HepG2 (cell line): Measurements from ENCODE around the gene ECHDC1. TPM values are rescaled to one million over a fixed set of nuclear protein-coding genes. Genes with fewer than 3 reads are reported as not detected.
A peak's percentile ranks its signal among the peaks of the same experiment; 100 is the strongest.

Source experiments
- CHD2 ChIP-seq: IDR thresholded peaks from 2 replicates; pipeline ENCODE4 v1.6.1; 2011; ENCODE audit warnings: low read depth, low read length, improper control_type of control experiment
- HCFC1 ChIP-seq: fragments of 150-350 bp; IDR thresholded peaks from 2 replicates; pipeline ENCODE4 v1.6.1; 2014; ENCODE audit warnings: low read depth, low read length
- HNRNPLL ChIP-seq: fragments of 200-400 bp; formaldehyde crosslinking; IDR thresholded peaks from 2 replicates; pipeline ENCODE4 v1.6.1; 2017; ENCODE audit warnings: mild to moderate bottlenecking, low read depth, low read length; ENCODE audit not compliant: poor library complexity, severe bottlenecking
- HNRNPUL1 ChIP-seq: fragments of 200-400 bp; formaldehyde crosslinking; IDR thresholded peaks from 2 replicates; pipeline ENCODE4 v1.6.1; 2017; ENCODE audit warnings: low read depth, mild to moderate bottlenecking, low read length, moderate library complexity
- RXRB ChIP-seq: IDR thresholded peaks from 2 replicates; pipeline ENCODE4 v1.6.1; 2016; ENCODE audit warnings: borderline replicate concordance, missing genetic modification reagents, missing compliant biosample characterization
- TCF7 ChIP-seq: sonication (generic); IDR thresholded peaks from 2 replicates; pipeline ENCODE4 v1.6.1; 2016; ENCODE audit warnings: antibody characterized with exemption, low read depth
- ZNF317 ChIP-seq: sonication (generic); formaldehyde crosslinking; IDR thresholded peaks from 2 replicates; pipeline ENCODE4 v1.5.0; 2020; ENCODE audit warnings: mild to moderate bottlenecking, missing genetic modification reagents
- ZNF431 ChIP-seq: sonication (generic); formaldehyde crosslinking; IDR thresholded peaks from 2 replicates; pipeline ENCODE4 v1.9.0; 2022; ENCODE audit warnings: missing genetic modification reagents, low read depth, mild to moderate bottlenecking, borderline replicate concordance
- ZNF761 ChIP-seq: sonication (generic); formaldehyde crosslinking; conservative IDR thresholded peaks from 2 replicates; pipeline ENCODE4 v1.4.0; 2020; ENCODE audit warnings: mild to moderate bottlenecking, missing genetic modification reagents
- ZNF776 ChIP-seq: sonication (generic); formaldehyde crosslinking; IDR thresholded peaks from 2 replicates; pipeline ENCODE4 v1.4.0; 2020; ENCODE audit warnings: mild to moderate bottlenecking, missing genetic modification reagents
- polyA plus RNA-seq, 8 experiments: library from polyadenylated mRNA; depleted of rRNA in 3 of 8; stranded (reverse) in 7 of 8; unstranded in 1 of 8; fragments of >200 nt; fragmentation: Illumina TruSeq in 4 of 8; extraction: Trizol in 4 of 8; gene quantifications; 2 replicates each; pipeline versions ENCODE4 v1.2.1 to v1.2.3, GENCODE V29; 2011 to 2016; ENCODE audit warnings: low read depth in 4 of 8, missing spikeins in 1 of 8, mixed read lengths in 1 of 8; ENCODE audit not compliant: insufficient read depth in 1 of 8
- total RNA-seq, 5 experiments: library from RNA; depleted of rRNA; stranded (reverse); fragments of >200 nt; fragmentation: Illumina TruSeq; extraction: Trizol; gene quantifications; 2 replicates each; pipeline ENCODE4 v1.2.3, GENCODE V29; 2016; ENCODE audit warnings: low read depth in 1 of 5
- TF ChIP-seq, protein P1 (sequence below): sonication (generic); formaldehyde crosslinking; IDR thresholded peaks from 2 replicates; pipeline ENCODE4 v1.4.0; 2020; ENCODE audit warnings: mild to moderate bottlenecking, missing genetic modification reagents, borderline replicate concordance
- TF ChIP-seq, protein P2 (sequence below): sonication (generic); IDR thresholded peaks from 2 replicates; pipeline ENCODE4 v1.6.1; 2016; ENCODE audit warnings: low read depth, borderline replicate concordance
- TF ChIP-seq, protein P3 (sequence below): IDR thresholded peaks from 2 replicates; pipeline ENCODE4 v1.6.1; 2016; ENCODE audit warnings: low read depth
- TF ChIP-seq, protein P4 (sequence below): IDR thresholded peaks from 2 replicates; pipeline ENCODE4 v1.6.1; 2016; ENCODE audit warnings: mild to moderate bottlenecking, missing biosample characterization, missing genetic modification reagents
- TF ChIP-seq, protein P5 (sequence below), 2 experiments: sonication (generic) in 1 of 2; formaldehyde crosslinking in 1 of 2; IDR thresholded peaks; 2 replicates each; pipeline versions ENCODE4 v1.4.0 to v1.6.1; 2016 to 2020; ENCODE audit warnings: borderline replicate concordance in 1 of 2, low read depth in 1 of 2, mild to moderate bottlenecking in 1 of 2, missing genetic modification reagents in 1 of 2

ECHDC1 gene
- total and polyA plus RNA-seq, 2 of the 13 experiments (the other 11 are each of a cell fraction or from before 2014, with no cell fraction given) = 32.8 to 98.1 TPM

DNA sequence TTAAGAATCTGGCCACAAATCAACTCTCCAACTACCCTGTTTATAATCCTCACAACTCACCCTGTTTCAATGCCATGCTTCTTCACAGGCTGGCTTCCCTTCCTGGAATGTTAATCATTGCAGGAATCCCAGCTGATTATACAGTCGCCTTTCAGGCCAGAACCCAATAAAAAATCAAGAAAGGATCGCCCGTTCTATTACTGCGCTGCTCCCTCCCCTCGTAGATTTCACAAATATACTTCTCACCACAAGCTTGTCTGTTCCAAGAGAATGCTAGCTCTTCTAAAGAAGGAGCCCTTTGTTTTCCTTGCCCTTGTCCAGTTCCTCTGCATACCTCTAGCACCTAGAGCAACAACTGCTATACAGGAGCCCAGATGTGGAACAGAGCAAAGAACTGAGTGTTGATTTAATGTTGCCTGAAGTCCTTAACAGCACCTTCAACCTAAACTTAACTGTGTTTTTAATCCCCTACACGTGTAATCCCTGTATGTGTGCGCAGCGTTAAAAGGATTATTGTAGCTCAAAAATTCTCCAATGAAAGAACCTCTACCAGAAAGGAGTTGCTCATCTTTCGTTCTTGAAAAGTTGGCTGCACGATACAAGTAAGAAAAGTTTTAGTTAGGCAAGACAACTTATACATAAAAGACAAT is 988 bp downstream of the ECHDC1 start (continued):
- TF ChIP-seq, protein P1, sequence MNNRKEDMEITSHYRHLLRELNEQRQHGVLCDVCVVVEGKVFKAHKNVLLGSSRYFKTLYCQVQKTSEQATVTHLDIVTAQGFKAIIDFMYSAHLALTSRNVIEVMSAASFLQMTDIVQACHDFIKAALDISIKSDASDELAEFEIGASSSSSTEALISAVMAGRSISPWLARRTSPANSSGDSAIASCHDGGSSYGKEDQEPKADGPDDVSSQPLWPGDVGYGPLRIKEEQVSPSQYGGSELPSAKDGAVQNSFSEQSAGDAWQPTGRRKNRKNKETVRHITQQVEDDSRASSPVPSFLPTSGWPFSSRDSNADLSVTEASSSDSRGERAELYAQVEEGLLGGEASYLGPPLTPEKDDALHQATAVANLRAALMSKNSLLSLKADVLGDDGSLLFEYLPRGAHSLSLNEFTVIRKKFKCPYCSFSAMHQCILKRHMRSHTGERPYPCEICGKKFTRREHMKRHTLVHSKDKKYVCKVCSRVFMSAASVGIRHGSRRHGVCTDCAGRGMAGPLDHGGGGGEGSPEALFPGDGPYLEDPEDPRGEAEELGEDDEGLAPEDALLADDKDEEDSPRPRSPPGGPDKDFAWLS (CRISPR knock-in tag) = no peak
- TF ChIP-seq TCF7 = no peak
- TF ChIP-seq ZNF761 (CRISPR knock-in tag) = no peak
- TF ChIP-seq ZNF431 = no peak; the same call in 1 of the 2 replicates
- TF ChIP-seq, protein P2, sequence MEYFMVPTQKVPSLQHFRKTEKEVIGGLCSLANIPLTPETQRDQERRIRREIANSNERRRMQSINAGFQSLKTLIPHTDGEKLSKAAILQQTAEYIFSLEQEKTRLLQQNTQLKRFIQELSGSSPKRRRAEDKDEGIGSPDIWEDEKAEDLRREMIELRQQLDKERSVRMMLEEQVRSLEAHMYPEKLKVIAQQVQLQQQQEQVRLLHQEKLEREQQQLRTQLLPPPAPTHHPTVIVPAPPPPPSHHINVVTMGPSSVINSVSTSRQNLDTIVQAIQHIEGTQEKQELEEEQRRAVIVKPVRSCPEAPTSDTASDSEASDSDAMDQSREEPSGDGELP = peak; percentile 94
- no peak for TF ChIP-seq ZNF317 (CRISPR knock-in tag)
- no peak for TF ChIP-seq HNRNPUL1
- TF ChIP-seq HCFC1 = no peak
- no peak; the same call in 1 of the 2 replicates for TF ChIP-seq RXRB (CRISPR knock-in tag)
- TF ChIP-seq CHD2 = no peak
- TF ChIP-seq, protein P3, sequence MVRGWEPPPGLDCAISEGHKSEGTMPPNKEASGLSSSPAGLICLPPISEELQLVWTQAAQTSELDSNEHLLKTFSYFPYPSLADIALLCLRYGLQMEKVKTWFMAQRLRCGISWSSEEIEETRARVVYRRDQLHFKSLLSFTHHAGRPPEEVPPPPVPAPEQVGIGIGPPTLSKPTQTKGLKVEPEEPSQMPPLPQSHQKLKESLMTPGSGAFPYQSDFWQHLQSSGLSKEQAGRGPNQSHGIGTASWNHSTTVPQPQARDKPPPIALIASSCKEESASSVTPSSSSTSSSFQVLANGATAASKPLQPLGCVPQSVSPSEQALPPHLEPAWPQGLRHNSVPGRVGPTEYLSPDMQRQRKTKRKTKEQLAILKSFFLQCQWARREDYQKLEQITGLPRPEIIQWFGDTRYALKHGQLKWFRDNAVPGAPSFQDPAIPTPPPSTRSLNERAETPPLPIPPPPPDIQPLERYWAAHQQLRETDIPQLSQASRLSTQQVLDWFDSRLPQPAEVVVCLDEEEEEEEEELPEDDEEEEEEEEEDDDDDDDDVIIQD = no peak
- no peak for TF ChIP-seq ZNF776 (CRISPR knock-in tag)
- TF ChIP-seq, protein P4, sequence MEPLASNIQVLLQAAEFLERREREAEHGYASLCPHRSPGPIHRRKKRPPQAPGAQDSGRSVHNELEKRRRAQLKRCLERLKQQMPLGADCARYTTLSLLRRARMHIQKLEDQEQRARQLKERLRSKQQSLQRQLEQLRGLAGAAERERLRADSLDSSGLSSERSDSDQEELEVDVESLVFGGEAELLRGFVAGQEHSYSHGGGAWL = no peak
- TF ChIP-seq, protein P5, sequence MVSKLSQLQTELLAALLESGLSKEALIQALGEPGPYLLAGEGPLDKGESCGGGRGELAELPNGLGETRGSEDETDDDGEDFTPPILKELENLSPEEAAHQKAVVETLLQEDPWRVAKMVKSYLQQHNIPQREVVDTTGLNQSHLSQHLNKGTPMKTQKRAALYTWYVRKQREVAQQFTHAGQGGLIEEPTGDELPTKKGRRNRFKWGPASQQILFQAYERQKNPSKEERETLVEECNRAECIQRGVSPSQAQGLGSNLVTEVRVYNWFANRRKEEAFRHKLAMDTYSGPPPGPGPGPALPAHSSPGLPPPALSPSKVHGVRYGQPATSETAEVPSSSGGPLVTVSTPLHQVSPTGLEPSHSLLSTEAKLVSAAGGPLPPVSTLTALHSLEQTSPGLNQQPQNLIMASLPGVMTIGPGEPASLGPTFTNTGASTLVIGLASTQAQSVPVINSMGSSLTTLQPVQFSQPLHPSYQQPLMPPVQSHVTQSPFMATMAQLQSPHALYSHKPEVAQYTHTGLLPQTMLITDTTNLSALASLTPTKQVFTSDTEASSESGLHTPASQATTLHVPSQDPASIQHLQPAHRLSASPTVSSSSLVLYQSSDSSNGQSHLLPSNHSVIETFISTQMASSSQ (IDR thresholded peaks at IDR 0.05; ENCODE audit: low read depth) = peak; percentile 73
- TF ChIP-seq, protein P5 (CRISPR knock-in tag; IDR thresholded peaks at IDR 0.05; ENCODE audit: borderline replicate concordance) = peak; percentile 50; the same call in 1 of the 2 replicates
- no peak for TF ChIP-seq HNRNPLL
